ENCODE measurements around the gene TNC. TPM values are rescaled to one million over a fixed set of nuclear protein-coding genes. Genes with fewer than 3 reads are reported as not detected.

Gene TNC
- total RNA-seq: 0.28 and 0.54 TPM in 2 replicates

DNA sequence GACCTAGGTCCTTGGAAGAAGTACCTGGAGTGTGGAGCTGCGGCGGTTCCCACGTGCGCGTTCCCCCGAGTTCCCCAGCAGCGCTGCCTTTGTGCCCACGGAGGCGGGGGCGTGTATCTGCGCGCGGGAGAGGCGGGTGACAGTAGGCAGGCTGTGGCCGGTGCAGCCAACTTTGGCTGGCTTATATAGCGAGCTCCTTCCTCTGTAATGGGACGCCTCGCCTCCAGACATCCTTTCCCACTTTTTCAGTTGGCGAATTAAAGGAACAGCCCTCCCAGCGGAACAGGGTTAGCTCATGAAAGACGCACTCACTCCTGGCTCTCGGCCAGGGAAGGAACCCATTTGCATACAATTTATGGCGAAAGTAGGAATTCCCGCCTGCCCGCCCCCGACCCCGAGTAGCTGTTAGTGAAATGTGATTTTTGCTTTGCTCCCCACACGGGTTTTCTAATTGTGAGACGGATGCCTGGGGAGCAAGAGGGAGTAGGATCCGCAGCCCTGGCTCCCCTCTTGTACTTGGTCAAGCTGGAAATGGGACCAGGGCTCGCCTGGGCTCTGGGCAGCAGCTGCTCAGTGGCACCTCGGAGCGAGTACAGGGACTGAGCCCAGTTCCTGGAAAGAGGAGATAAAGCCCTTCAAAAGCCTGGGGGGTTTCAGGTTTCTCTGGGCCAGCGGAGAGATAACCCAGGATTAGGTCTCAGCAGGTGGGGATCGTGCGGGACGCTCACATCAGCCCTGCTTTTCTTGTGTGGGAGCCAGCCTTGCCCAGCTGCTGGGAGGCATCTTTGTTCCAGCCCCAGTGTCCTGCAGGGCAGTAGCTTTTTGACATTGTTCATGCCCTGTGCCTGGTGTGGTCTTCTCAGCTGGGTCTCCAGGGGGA, at the start of gene TNC:
TSS of gene TNC (minus strand) at position 159 of the 880 bp plus-strand sequence. CDS start 27,139 bp downstream, outside the sequence.

Other genes with a start within 250 kb of the TNC start
- not detected in 2 replicates for gene TNFSF8, start 187.6 kb downstream of the TNC start, total RNA-seq

All from endothelial cell of coronary artery (primary cell).